HEK293 (cell line): ENCODE results near the gene SURF1.

ENCODE experiments used
- CTCF ChIP-seq: fragments of 450-650 bp; formaldehyde crosslinking; IDR thresholded peaks from 2 replicates; pipeline ENCODE4 v1.5.1; 2016; ENCODE audit warnings: missing biosample characterization, missing genetic modification characterization
- KLF10 ChIP-seq: fragments of 450-650 bp; IDR thresholded peaks from 2 replicates; pipeline ENCODE4 v1.5.1; 2018; ENCODE audit warnings: missing biosample characterization, mild to moderate bottlenecking, missing genetic modification characterization
- KLF9 ChIP-seq: fragments of 450-650 bp; formaldehyde crosslinking; IDR thresholded peaks from 2 replicates; pipeline ENCODE4 v1.5.1; 2016; ENCODE audit warnings: missing biosample characterization, missing genetic modification characterization, low read depth
- PRDM6 ChIP-seq: fragments of 450-650 bp; formaldehyde crosslinking; IDR thresholded peaks from 2 replicates; pipeline ENCODE4 v1.5.1; 2017; ENCODE audit warnings: missing biosample characterization, missing genetic modification characterization
- REST ChIP-seq: fragments of 450-650 bp; formaldehyde crosslinking; IDR thresholded peaks from 2 replicates; pipeline ENCODE4 v1.5.1; 2016; ENCODE audit warnings: missing biosample characterization, missing genetic modification characterization
- SCRT1 ChIP-seq: fragments of 450-650 bp; formaldehyde crosslinking; IDR thresholded peaks from 2 replicates; pipeline ENCODE4 v1.5.1; 2016; ENCODE audit warnings: missing biosample characterization, missing genetic modification characterization, borderline replicate concordance
- ZBTB10 ChIP-seq: fragments of 450-650 bp; formaldehyde crosslinking; IDR thresholded peaks from 2 replicates; pipeline ENCODE4 v1.5.1; 2016; ENCODE audit warnings: missing biosample characterization, missing genetic modification characterization
- ZBTB11 ChIP-seq: fragments of 450-650 bp; formaldehyde crosslinking; conservative IDR thresholded peaks from 2 replicates; pipeline ENCODE4 v1.5.1; 2016; ENCODE audit warnings: low read depth, missing biosample characterization, missing genetic modification characterization
- ZBTB20 ChIP-seq: fragments of 450-650 bp; formaldehyde crosslinking; IDR thresholded peaks from 2 replicates; pipeline ENCODE4 v1.5.1; 2016; ENCODE audit warnings: missing biosample characterization, missing genetic modification characterization
- ZBTB21 ChIP-seq: fragments of 450-650 bp; formaldehyde crosslinking; IDR thresholded peaks from 2 replicates; pipeline ENCODE4 v1.5.1; 2017; ENCODE audit warnings: missing biosample characterization, missing genetic modification characterization
- ZNF16 ChIP-seq: fragments of 450-650 bp; formaldehyde crosslinking; IDR thresholded peaks from 2 replicates; pipeline ENCODE4 v1.5.1; 2016; ENCODE audit warnings: low read depth, missing biosample characterization, missing genetic modification characterization
- ZNF174 ChIP-seq: fragments of 450-650 bp; formaldehyde crosslinking; IDR thresholded peaks from 2 replicates; pipeline ENCODE4 v1.5.0; 2017; ENCODE audit warnings: missing biosample characterization, mild to moderate bottlenecking, missing genetic modification characterization
- ZNF24 ChIP-seq: fragments of 450-650 bp; formaldehyde crosslinking; IDR thresholded peaks from 2 replicates; pipeline ENCODE4 v1.5.1; 2016; ENCODE audit warnings: missing biosample characterization, missing genetic modification characterization
- ZNF274 ChIP-seq, 2 experiments: fragments of 200-500 bp in 1 of 2; fragments of 450-650 bp in 1 of 2; sonication (Bioruptor generic) in 1 of 2; formaldehyde crosslinking in 1 of 2; IDR thresholded peaks; 2 replicates each; pipeline versions ENCODE4 v1.5.1 to v1.6.1; 2014 to 2016; ENCODE audit warnings: borderline replicate concordance in 1 of 2, inconsistent platforms in 1 of 2, low read length in 1 of 2, missing biosample characterization in 1 of 2, missing genetic modification characterization in 1 of 2
- ZNF335 ChIP-seq: fragments of 450-650 bp; formaldehyde crosslinking; conservative IDR thresholded peaks from 2 replicates; pipeline ENCODE4 v1.5.1; 2016; ENCODE audit warnings: missing biosample characterization, missing genetic modification characterization
- ZNF350 ChIP-seq: fragments of 450-650 bp; formaldehyde crosslinking; IDR thresholded peaks from 2 replicates; pipeline ENCODE4 v1.5.0; 2017; ENCODE audit warnings: missing biosample characterization, mild to moderate bottlenecking, missing genetic modification characterization
- ZNF529 ChIP-seq: fragments of 450-650 bp; formaldehyde crosslinking; IDR thresholded peaks from 2 replicates; pipeline ENCODE4 v1.5.1; 2017; ENCODE audit warnings: missing genetic modification characterization, missing biosample characterization; ENCODE audit not compliant: insufficient replicate concordance
- ZNF561 ChIP-seq: fragments of 450-650 bp; IDR thresholded peaks from 2 replicates; pipeline ENCODE4 v1.5.1; 2018; ENCODE audit warnings: missing biosample characterization, missing genetic modification characterization, borderline replicate concordance
- ZNF596 ChIP-seq: fragments of 450-650 bp; IDR thresholded peaks from 2 replicates; pipeline ENCODE4 v1.5.0; 2018; ENCODE audit warnings: missing biosample characterization, mild to moderate bottlenecking, missing genetic modification characterization, moderate library complexity
- ZNF610 ChIP-seq: fragments of 450-650 bp; formaldehyde crosslinking; IDR thresholded peaks from 2 replicates; pipeline ENCODE4 v1.5.1; 2016; ENCODE audit warnings: missing biosample characterization, missing genetic modification characterization, borderline replicate concordance
- ZNF621 ChIP-seq: fragments of 450-650 bp; formaldehyde crosslinking; IDR thresholded peaks from 2 replicates; pipeline ENCODE4 v1.5.1; 2017; ENCODE audit warnings: missing biosample characterization, missing genetic modification characterization
- ZNF626 ChIP-seq: fragments of 450-650 bp; sonication (Bioruptor Pico); formaldehyde crosslinking; IDR thresholded peaks from 2 replicates; pipeline ENCODE4 v1.5.1; 2018; ENCODE audit warnings: missing biosample characterization, missing genetic modification characterization, inconsistent platforms
- ZNF664 ChIP-seq: fragments of 450-650 bp; formaldehyde crosslinking; IDR thresholded peaks from 2 replicates; pipeline ENCODE4 v1.5.1; 2016; ENCODE audit warnings: missing biosample characterization, missing genetic modification characterization
- ZNF670 ChIP-seq: fragments of 450-650 bp; formaldehyde crosslinking; IDR thresholded peaks from 2 replicates; pipeline ENCODE4 v1.5.1; 2016; ENCODE audit warnings: missing biosample characterization, missing genetic modification characterization, low read depth
- ZNF677 ChIP-seq: fragments of 450-650 bp; IDR thresholded peaks from 2 replicates; pipeline ENCODE4 v1.5.0; 2018; ENCODE audit warnings: missing biosample characterization, mild to moderate bottlenecking, missing genetic modification characterization, moderate library complexity
- ZNF785 ChIP-seq: fragments of 450-650 bp; formaldehyde crosslinking; IDR thresholded peaks from 2 replicates; pipeline ENCODE4 v1.5.1; 2016; ENCODE audit warnings: missing biosample characterization, missing genetic modification characterization

The SURF1 gene

GRCh38 chr9:133356391-133357091 is at the start of gene SURF1, which contains the start of gene SURF2 (continued):
- no peak; the same call in none of the 2 replicates for TF ChIP-seq CTCF (tag by site-specific recombination)
- TF ChIP-seq ZNF626 (tag by site-specific recombination): no peak
- no peak for TF ChIP-seq ZNF274 (IDR thresholded peaks at IDR 0.05; ENCODE audit: low read length)
- no peak for TF ChIP-seq ZNF274 (tag by site-specific recombination; IDR thresholded peaks at IDR 0.05; ENCODE audit: borderline replicate concordance)
- TF ChIP-seq ZNF785 (tag by site-specific recombination): no peak
- TF ChIP-seq ZBTB11 (tag by site-specific recombination): peak; percentile 87
- TF ChIP-seq SCRT1: no peak
- peak; percentile 65; the same call in 1 of the 2 replicates for TF ChIP-seq ZNF610 (tag by site-specific recombination)
- TF ChIP-seq ZNF335 (tag by site-specific recombination): peak; percentile 68
- TF ChIP-seq KLF9: peak; percentile 92
- no peak for TF ChIP-seq ZNF596 (tag by site-specific recombination)
- TF ChIP-seq KLF10: peak; percentile 72
- TF ChIP-seq ZBTB21: no peak
- TF ChIP-seq ZBTB20: peak; percentile 58; the same call in 1 of the 2 replicates
- no peak for TF ChIP-seq ZNF561 (tag by site-specific recombination)
- no peak for TF ChIP-seq ZBTB10 (tag by site-specific recombination)
- no peak for TF ChIP-seq ZNF621 (tag by site-specific recombination)
- no peak for TF ChIP-seq ZNF677
- no peak for TF ChIP-seq ZNF670 (tag by site-specific recombination)
- peak; percentile 47; the same call in 1 of the 2 replicates for TF ChIP-seq ZNF24 (tag by site-specific recombination)
- no peak for TF ChIP-seq ZNF16 (tag by site-specific recombination)
- no peak for TF ChIP-seq ZNF664 (tag by site-specific recombination)
- TF ChIP-seq ZNF529 (tag by site-specific recombination): no peak
- TF ChIP-seq ZNF350: no peak
- TF ChIP-seq PRDM6 (tag by site-specific recombination): no peak
- TF ChIP-seq ZNF174 (tag by site-specific recombination): no peak
- TF ChIP-seq REST: no peak
